SU-DHL-6 (cell line): ENCODE results near the gene NASP.
A peak's percentile ranks its signal among the peaks of the same experiment; 100 is the strongest.

Experiments used
- CTCF ChIP-seq: fragments of 200-600 bp; sonication (generic); IDR thresholded peaks from one replicate; pipeline ENCODE4 v1.5.1; 2017; ENCODE audit warnings: antibody characterized with exemption, mild to moderate bottlenecking, low read length, moderate library complexity; ENCODE audit not compliant: insufficient read depth, poor library complexity, severe bottlenecking
- EZH2phosphoT487 ChIP-seq: fragments of 200-600 bp; sonication (generic), shearing (Covaris generic); conservative IDR thresholded peaks from 2 replicates; pipeline ENCODE4 v1.6.1; 2018; ENCODE audit warnings: mild to moderate bottlenecking, antibody characterized with exemption, low read length, moderate library complexity, mixed read lengths

- TF ChIP-seq CTCF (peak; percentile 96), EZH2phosphoT487 (no peak)
Measured at GRCh38 chr1:45569962-45570581, 13.8 kb upstream of the NASP start.
